ENCODE measurements around the gene RABL2A.
"Not testable (repeated sequence)": the region's sequence is repeated elsewhere in the genome, so short reads cannot be mapped to it uniquely, and the experiment has no call there.

Gene RABL2A

GRCh38 chr2:113626616-113627330 is at the start of gene RABL2A:
Gene RABL2A (plus strand): TSS chr2:113627266. CDS start chr2:113628607, 1,341 bp downstream.
- peak; percentile 87 for DNase-seq (ENCODE audit: low spot score)

- not testable (repeated sequence) for DNase-seq (ENCODE audit: low spot score)
Observed at GRCh38 chr2:113578508-113578907, 48.6 kb upstream of the RABL2A start.

DNA sequence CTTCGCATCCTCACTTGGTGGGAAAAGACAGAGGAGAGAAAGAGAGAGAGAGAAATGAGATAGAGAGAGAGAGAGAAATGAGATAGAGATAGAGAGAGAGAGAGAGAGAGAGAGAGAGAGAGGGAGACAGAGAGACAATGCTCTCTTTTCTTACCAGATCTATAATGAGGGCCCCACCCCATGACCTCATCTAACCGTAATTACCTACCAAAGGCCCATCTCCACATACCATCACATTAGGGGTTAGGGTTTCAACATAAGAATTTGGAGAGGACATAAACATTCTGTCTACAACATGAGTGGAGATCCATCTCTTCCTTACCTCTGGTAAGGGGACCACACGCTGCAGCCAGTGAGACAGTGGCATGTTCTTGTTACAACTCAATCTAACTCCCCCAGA is 44.6 kb upstream of the RABL2A start:
- DNase-seq (ENCODE audit: low spot score): peak; percentile 30

DNA sequence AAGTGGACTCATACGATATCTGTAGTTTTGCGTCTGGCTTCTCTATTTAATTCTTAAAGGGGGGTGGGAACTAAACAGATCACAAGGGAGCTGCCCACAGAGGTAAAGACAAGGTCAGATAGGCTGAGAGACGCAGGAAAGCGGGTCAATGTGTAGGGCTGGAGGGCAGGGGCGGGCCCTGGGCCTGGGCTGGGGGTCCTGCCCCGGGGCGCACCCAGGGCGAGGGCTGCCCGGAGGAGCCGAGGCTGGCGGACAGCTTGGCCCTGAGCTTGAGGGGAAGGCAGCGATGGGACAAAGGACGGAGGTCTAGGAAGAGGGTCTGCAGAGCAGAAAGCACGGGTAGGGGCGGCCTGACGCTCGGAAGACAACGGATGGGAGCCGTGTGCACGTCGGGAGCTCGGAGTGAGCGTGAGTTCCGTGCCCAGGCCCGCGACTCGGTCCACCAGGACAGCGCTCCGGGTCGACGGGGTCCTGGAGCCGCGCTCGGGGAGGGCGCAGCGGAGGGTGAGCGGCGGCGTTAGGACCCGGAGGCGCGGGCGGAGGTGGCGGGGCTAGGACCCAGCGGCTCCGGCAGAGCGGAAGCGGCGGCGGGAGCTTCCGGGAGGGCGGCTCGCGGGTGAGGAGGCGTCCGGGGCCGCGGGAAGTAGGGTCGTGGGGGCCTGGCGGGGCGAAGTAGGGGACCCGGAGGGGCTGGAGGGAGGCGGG is 43.4 kb upstream of the RABL2A start:
- peak; percentile 75 for DNase-seq (ENCODE audit: low spot score)

- DNase-seq (ENCODE audit: low spot score): peak; percentile 21
Observed at GRCh38 chr2:113584311-113585092, 42.6 kb upstream of the RABL2A start.

GRCh38 chr2:113587201-113587600 is 39.9 kb upstream of the RABL2A start:
- DNase-seq (ENCODE audit: low spot score): peak; percentile 67

DNA sequence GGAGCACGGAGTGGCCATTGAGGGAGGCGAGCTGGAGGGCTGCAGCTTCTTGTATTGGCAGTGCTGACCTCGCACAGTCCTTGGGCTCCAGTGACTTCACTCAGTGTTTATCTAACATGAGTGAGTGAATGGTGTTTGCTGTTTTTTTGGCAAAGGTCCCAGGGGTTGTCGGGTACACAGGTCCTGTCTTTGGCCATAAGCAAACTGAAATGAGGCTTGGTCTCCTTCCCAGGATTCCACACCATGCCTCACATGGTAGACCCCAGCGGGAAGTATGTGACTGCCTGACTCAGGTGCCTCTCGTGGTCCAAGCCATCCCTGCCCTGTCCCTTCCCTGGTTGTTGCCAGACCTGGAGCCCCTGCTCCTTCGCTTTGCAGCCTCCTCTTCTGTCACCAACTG is 37.5 kb upstream of the RABL2A start:
- not testable (repeated sequence) for DNase-seq (ENCODE audit: low spot score)

GRCh38 chr2:113591926-113592325 is 35.1 kb upstream of the RABL2A start:
- not testable (repeated sequence) for DNase-seq (ENCODE audit: low spot score)

GRCh38 chr2:113593280-113593679 is 33.8 kb upstream of the RABL2A start:
- DNase-seq (ENCODE audit: low spot score): not testable (repeated sequence)

DNA sequence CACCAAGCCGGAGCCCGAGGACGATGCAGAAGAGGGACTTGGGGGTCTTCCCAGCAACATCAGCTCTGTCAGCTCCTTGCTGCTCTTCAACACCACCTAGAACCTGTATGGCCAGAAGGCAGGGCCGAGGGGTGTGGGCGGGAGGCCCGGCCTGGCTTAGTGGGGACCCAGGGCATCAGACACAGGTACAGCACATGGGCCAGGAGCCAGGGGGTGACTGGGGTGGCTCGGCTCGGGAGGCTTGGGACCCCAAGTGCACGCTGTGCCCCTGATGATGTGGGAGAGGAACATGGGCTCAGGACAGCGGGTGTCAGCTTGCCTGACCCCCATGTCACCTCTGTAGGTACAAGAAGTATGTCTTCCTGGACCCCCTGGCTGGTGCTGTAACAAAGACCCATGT is 31.3 kb upstream of the RABL2A start:
- DNase-seq (ENCODE audit: low spot score): not testable (repeated sequence)

DNA sequence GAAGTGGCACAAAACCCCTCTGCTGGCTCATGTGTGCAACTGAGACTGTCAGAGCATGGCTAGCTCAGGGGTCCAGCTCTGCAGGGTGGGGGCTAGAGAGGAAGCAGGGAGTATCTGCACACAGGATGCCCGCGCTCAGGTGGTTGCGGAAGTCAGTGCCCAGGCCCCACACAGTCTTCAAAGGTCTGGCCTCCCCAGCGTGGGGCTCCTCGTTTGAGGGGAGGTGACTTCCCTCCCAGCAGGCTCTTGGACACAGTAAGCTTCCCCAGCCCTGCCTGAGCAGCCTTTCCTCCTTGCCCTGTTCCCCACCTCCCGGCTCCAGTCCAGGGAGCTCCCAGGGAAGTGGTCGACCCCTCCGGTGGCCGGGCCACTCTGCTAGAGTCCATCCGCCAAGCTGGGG is 29.9 kb upstream of the RABL2A start:
- DNase-seq (ENCODE audit: low spot score): not testable (repeated sequence)

DNA sequence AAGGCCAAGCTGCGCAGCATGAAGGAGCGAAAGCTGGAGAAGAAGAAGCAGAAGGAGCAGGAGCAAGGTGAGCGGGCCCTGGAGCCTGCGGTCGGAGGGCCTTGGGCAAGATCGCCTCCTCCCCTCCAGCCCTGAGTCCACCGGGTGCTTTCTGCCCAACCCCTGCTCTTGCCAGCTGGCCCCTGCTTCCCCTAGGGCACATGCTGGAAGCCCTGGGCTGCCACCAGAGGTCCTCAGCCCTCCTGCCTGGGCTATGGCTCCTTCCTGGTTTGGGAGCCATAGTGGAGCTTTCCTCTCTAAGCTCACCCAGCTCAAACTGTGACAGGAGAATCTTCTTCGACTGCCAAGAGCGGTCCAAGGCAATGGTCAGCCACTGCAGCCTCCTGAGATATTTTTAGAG is 29.5 kb upstream of the RABL2A start:
- not testable (repeated sequence) for DNase-seq (ENCODE audit: low spot score)

DNA sequence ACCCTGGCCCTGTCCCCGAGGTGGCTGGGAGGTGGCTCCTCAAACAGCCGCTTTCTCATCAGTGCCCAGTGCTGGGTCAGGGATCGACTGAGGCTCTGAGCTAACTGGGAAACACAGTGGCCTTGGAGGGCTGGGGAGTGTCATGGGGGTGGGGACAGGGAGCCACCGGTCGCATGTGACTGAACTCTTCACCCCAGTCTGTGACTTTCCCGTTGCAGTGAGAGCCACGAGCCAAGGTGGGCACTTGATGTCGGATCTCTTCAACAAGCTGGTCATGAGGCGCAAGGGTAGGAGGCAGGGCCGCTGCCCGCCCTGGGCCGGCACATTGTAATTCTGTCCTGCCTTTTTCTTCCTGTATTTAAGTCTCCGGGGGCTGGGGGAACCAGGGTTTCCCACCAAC is 28.9 kb upstream of the RABL2A start:
- DNase-seq (ENCODE audit: low spot score): not testable (repeated sequence)

- DNase-seq (ENCODE audit: low spot score): not testable (repeated sequence)
Observed at GRCh38 chr2:113598738-113599137, 28.3 kb upstream of the RABL2A start.

- DNase-seq (ENCODE audit: low spot score): not testable (repeated sequence)
Observed at GRCh38 chr2:113599208-113599607, 27.9 kb upstream of the RABL2A start.

DNA sequence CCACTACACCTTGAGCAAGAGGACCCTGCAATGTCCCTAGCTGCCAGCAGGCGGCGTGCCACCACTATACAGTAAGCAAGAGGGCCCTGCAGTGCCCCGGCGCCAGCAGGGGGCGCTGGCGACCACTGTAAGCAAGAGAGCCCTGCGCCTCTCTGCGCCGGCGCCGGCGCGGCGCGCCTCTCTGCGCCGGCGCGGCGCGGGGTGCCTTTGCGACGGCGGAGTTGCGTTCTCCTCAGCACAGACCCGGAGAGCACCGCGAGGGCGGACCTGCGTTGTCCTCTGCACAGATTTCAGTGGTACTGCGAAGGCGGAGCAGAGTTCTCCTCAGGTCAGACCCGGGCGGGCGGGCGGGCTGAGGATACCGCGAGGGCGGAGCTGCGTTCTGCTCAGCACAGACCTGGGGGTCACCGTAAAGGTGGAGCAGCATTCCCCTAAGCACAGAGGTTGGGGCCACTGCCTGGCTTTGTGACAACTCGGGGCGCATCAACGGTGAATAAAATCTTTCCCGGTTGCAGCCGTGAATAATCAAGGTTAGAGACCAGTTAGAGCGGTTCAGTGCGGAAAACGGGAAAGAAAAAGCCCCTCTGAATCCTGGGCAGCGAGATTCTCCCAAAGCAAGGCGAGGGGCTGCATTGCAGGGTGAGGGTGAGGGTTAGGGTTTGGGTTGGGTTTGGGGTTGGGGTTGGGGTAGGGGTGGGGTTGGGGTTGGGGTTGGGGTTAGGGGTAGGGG is 24.9 kb upstream of the RABL2A start:
- DNase-seq (ENCODE audit: low spot score): peak; percentile 77

DNA sequence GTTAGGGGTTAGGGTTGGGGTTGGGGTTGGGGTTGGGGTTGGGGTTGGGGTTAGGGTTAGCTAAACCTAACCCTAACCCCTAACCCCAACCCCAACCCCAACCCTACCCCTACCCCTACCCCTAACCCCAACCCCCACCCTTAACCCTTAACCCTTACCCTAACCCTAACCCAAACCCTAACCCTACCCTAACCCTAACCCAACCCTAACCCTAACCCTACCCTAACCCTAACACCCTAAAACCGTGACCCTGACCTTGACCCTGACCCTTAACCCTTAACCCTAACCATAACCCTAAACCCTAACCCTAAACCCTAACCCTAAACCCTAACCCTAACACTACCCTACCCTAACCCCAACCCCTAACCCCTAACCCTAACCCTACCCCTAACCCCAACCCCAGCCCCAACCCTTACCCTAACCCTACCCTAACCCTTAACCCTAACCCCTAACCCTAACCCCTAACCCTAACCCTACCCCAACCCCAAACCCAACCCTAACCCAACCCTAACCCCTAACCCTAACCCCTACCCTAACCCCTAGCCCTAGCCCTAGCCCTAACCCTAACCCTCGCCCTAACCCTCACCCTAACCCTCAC is 24.1 kb upstream of the RABL2A start:
- DNase-seq (ENCODE audit: low spot score): peak; percentile 3

GRCh38 chr2:113603467-113604084 is 23.5 kb upstream of the RABL2A start:
- DNase-seq (ENCODE audit: low spot score): peak; percentile 89

DNA sequence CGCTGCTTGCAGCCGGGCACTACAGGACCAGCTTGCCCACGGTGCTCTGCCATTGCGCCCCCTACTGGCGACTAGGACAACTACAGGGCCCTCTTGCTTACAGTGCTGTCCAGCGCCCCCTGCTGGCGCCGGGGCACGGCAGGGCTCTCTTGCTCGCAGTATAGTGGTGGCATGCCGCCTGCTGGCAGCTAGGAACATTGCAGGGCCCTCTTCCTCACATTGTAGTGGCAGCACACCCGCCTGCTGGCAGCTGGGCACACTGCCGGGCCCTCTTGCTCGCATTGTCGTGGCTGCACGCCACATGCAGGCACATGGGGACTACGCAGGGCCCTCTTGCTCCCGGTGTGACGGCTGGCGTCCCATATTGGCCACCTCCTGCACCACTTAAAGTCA is 23.0 kb upstream of the RABL2A start:
- DNase-seq (ENCODE audit: low spot score): peak; percentile 94

GRCh38 chr2:113604661-113605060 is 22.4 kb upstream of the RABL2A start:
- not testable (repeated sequence) for DNase-seq (ENCODE audit: low spot score)

DNA sequence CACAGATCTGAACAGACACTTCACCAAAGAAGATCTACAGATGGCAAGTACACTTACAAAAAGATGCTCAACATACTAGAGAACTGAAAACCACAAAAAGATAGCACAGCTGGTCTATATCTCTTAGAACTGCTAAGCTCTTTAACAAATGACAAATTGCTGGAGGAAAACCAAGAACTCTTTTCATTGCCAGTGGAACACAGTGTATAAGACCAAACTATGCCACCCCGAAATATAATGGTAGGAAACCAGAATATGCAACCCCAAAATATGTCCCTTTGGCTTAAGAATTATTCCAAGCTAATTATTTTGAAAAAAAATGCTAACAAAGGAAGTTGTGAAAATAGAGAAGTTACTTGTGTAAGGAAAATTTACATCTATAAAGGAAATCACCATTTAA is 21.0 kb upstream of the RABL2A start:
- peak; percentile 3 for DNase-seq (ENCODE audit: low spot score)

Measured in hematopoietic multipotent progenitor cell treated with erythropoietin and hydrocortisone succinate and interleukin-3 and kit ligand, for 15 days (in vitro differentiated cells).